ENCODE results near the gene CNMD.

DNA sequence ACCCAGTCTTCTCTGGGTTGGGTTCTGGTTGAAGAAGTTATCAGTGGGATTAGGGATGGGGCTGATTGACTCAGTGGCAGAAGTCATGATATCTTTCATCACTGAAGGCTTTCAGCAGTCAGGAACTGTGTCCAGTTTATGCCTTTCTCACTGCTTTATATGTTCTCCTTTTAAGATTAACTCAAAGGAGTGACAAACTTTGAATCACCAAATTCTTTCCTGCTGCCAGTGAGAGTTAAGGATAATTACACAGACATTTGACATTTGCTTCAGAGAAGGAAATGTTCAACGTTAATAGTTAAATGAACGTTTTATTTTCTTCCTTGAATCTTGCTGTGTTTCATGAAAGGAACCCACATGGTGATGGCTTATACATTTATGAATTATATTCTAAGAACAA lies 41.0 kb upstream of the CNMD start:
- no peak for TF ChIP-seq EZH2 (IDR thresholded peaks at IDR 0.05; ENCODE audit: insufficient read depth, poor library complexity, severe bottlenecking)
- TF ChIP-seq EZH2phosphoT487 (IDR thresholded peaks at IDR 0.05; ENCODE audit: insufficient read depth, low read depth), result no peak
